Activated CD4-positive, alpha-beta T cell treated with anti-CD3 and anti-CD28 coated beads, Interleukin-2, Interleukin-4, amounts not matched to agents 100 ng/mL and 50 ng/mL, durations not matched to agents 16 hours and 8 hours (primary cell): ENCODE measurements around the gene ASPSCR1.
A peak's percentile ranks its signal among the peaks of the same experiment; 100 is the strongest.
"Not testable (repeated sequence)": the region's sequence is repeated elsewhere in the genome, so short reads cannot be mapped to it uniquely, and the experiment has no call there.

Experiments used
- DNase-seq: peaks from one replicate; pipeline ENCODE4 v3.0.0-alpha.2; 2020; ENCODE audit warnings: low spot score

ASPSCR1 gene

GRCh38 chr17:81960130-81960958 lies 17.1 kb upstream of the ASPSCR1 start:
- no peak for DNase-seq

DNA sequence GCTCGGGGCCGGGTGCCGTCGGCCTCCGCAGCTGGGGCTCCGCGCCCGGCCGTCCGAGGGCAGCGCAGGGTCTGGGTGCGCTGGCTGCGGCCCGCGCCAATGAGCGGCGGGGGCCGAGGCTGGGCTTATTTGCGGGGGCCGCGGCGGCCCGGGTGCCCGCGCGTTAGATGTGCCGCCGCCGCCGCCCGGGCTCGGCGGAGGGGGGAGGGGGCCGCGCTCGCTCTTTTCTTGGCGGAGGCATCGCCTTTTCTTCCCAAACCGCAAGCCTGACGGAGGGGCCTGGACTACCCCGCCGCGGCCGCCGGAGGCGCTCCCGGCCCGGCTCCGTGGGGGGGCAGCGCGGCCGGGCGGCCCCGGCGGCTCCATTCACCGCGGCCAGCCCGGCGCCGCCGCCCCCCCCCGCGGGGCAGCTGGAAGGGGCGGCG lies 16.3 kb upstream of the ASPSCR1 start, which contains the start of gene NOTUM:
NOTUM (minus strand) TSS at position 101 of the 425 bp plus-strand sequence. CDS start 278 bp downstream, outside the sequence.
- no peak for DNase-seq

GRCh38 chr17:81961521-81962498 lies 15.6 kb upstream of the ASPSCR1 start:
- DNase-seq = no peak

DNA sequence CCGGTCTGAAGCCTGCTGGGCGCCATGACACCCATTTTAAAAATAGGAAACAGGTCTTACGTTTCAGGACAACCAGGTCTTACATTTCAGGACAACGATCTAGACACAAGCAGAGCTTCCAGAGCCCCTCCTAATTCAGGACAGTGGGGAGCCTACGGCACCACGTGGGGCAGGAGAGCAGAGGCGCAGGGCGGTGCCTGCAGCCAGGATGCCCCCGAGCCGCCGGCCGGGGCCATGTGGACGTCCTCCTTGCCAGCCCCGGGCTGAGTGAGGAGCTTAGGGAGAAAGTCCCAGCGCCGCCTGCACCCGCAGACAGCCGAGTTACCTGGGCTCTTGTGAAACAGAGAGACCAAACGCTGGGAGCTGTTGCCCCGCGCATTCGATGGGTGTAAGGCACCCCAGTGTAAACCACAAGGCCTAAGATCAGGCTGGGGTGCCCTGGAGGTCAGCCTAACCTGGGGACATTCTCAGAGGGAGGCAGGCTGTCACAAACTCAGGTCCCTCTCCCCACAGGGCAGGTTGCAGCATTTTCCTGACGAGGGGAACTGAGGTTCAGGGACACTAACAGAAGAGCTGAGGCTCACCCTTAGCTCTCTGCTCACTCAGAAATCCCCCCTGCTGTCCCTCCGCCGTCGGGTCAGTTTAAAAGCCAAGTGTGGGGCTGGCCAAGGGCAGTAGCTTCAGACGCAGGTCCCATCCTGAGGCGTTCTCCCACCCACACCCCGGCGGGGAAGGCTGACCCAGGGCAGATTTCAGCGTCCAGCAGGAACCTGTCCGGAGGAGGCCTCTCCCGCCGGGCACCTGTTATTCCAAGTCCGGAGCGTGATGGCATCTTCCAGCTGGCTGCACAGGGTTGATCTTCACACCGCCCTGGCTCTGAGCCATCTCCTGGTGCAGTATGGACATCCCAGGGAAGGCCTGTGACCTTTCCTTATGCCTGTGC lies 14.7 kb upstream of the ASPSCR1 start:
- no peak for DNase-seq

- no peak for DNase-seq
These were observed 13.2 kb upstream of the ASPSCR1 start for GRCh38 chr17:81964081-81964849.

DNA sequence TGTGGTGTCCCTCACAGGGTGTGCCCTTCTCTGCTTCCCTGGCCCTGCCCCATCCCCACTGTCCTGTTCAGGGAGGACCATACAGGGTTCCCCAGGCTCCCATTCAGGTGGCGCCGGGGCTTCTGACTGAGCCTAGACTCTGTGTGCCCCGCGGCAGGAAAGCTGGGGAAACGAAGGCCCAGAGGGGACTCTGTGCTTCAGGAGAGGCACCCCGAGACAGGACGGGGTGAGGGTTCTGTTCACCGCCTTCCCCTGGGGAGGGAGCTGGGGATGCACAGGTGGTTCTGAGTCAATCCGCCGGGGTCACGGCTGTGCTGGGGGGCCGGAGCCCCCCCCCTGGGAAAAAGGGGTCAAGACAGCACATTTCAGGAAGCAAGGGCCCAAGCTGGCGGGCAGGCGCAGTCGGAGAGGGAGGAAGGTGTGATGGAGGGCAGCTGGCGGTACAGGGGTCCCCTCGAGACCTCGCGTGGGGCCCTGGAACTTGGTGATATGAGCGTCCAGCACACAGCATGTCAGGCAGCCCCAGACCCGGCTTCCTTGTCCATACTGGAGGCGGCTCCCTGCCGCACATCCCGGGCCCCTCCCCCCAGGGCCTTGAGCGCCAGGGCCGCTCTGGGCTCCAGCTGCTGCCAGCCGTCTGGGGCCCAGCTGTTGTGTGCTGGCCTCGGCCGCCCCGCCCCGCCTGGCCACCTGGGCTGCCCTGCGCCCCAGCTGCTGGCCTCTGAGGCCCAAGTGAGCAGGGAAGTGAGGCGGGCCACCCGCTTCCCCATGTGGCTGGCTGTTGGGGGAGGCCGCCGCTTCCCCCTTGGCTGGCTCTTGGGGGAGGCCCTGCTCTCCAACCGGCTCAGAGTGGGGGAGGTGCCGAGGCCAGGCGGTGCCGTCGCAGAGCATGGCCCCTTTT lies 10.8 kb upstream of the ASPSCR1 start:
- DNase-seq = no peak

- DNase-seq = no peak
These were observed 10.2 kb upstream of the ASPSCR1 start for GRCh38 chr17:81967244-81967532.

GRCh38 chr17:81967533-81968395 lies 9.7 kb upstream of the ASPSCR1 start:
- peak; percentile 76 for DNase-seq

GRCh38 chr17:81968396-81968745 lies 9.1 kb upstream of the ASPSCR1 start:
- DNase-seq = no peak

DNA sequence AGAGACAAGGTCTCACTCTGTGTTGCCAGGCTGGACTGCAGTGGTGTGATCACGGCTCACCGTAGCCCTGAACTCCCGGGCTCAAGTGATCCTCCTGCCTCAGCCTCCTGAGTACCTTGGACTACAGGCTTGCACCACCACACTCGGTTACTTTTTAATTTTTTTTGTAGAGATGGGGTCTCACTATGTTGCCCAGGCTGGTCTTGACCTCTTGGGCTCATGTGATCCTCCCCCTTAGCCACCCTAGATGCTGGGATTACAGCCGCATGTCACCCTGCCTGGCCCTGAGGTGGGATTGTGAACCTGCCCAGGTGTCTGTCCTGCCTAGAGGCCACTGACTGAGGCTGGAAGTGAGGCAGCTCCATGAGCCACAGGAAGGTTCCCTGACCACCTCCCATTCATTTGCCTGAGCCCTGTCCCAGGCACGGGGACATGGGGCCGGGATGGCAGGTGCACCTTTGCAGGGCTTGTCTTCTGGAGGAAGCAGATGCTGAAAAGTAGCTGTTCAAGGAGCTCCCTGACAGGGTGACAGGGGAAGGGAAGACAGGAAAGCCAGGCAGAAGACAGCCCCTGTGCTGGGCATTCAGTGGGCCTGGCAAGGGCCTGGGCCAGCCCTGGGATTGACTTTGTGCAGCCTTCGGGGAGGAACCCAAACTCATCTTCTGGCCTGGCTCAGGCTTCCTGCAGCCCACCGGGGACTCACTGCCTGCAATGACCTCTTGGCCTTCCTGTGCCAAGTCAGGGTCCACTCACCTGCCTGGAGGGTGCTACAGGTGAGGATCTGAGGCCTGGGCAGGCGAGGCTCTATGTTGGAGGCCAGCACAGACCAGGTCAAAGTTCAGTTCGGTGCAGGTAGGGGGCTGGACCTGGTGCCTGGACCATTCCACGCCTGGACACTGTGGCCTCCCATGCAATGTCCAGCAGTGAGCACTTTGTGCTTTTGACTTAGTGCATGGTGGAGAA lies 8.3 kb upstream of the ASPSCR1 start:
- no peak for DNase-seq

DNA sequence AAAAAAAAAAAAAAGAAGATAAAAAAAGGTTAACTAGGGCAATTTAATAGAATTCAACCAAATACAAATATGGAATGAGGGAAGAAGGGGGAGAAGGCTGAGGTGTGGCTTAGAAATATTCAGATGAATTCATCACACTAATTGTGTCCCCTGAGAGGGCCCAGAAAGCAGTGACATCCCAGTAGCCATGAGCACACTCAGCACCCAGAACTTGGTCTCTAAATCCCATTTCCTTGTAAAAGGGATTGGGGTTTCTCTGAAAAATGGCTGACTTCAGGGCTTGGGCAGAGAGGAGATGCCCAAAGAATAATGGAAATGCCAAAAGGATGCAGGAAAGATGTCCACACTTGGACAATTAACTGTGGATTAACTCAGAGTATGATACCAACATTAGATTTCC lies 4.0 kb upstream of the ASPSCR1 start:
- DNase-seq = no peak

DNA sequence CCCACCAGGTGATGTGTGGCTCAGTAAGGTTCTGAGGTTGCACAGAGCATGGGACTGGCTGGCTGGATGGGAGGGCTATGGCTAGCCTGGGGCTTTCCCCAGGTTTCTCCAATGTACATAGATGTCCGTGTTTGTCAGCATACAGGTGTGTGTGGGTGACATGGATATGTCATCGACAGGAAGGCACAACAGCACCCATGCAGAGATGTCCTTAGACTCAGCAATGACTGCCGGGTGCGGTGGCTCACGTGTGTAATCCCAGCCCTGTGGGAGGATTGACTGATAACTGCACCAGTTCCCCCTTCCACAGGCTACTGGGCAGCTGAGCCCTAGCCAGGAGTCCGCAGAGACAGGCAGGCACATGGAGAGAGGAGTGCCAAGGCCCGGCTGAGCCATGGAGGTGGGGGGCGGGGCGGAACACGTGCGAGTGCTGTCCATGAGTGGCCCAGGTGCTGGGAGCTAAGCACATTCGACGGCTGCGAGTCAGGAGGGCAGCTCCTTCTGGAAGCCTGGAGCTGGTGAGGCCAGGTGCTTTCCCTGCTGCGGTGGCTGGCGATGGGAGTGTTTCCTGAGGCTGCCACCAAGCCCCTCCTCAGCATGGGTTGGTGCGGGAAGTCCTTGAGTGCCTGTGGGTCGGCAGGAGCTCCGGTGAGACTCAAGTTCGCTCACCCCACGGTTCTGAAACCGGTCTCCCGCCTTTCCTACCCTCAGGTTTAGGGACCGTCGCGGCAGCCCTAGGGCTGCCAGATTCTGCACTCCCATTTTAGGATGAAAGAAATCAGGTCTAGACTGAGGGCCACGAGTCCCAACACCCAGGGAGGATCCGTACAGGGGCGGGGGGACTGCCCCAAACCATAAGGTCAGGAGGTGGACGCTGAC lies 858 bp upstream of the ASPSCR1 start:
- peak; percentile 20 for DNase-seq

DNA sequence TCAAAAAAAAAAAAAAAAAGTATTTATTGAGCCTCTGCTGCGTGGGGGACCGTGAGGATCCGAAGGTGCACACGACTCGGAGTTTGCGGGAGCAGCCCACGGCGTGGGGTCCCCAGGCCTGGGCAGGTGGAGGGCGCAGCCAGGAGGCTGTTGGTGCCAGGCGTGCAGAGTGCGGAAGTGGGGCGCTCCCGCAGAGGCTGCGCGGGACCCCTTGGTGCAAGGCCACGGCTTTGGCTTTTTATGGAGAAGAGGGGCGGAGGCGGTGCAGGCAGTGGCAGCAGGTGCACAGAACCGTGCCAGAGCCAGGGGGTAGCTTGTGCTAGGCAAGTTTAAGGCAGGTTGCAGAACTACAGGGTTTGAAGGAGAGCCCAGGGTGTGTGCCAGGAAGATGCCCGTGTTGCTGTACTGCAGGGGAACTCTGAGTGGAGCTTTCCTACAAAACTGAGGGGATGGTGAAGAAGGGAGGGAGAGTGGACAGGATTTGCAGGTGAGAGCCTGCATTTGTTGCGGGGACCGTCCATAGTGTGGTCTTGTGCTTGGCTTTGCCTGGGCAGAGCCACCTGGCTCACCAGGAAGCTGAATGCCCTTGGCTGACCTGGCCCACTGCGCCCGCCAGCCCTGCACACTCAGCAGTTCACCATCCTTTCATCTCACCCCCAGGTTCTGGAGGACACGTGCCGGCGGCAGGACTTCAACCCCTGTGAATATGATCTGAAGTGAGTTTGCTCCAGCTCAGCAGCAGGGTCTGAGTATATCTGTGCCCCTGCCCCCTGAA lies 1.3 kb downstream of the ASPSCR1 start:
- DNase-seq = no peak

- DNase-seq = no peak
These were observed 2.7 kb downstream of the ASPSCR1 start for GRCh38 chr17:81980122-81980521.

DNA sequence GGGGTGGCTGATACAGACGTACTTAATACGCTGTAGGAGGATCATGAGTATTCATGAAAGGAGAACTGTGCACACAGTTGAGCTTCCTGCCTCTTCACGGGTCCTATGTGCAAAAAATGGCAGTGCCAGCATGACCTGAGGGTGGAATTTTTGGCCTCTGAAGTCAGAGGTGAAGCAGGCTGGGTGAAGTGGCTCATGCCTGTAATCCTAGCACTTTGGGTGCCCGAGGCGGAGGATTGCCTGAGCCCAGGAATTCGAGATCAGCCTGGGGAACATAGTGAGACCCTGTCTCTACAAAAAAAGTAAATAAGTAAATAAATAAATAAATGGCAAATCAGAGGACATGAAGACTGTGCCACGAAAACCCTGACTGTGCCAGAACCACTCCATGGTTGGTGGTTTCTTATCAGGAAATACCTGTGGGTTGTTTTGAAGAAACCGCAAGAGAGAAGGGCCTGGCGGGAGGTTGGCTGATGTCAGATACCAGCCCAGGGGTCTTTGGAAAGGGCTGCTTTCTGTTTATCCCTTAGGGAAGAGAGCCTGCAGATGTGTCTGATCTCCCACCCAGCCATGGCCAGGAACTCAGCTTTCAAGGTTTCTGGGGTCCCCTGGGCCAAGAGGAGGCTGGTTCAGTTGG lies 3.4 kb downstream of the ASPSCR1 start:
- no peak for DNase-seq

DNA sequence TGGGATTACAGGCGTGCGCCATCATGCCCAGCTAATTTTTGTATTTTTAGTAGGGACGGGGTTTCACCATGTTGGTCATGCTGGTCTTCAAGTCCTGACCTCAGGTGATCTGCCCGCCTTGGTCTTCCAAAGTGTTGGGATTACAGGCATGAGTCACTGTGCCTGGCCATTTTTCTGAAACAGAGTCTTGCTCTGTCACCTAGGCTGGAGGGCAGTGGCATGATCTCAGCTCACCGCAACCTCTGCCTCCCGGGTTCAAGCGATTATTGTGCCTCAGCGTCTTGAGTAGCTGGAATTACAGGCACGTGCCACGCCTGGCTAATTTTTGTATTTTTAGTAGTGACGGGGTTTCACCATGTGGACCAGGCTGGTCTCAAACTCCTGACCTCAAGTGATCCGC lies 4.1 kb downstream of the ASPSCR1 start:
- not testable (repeated sequence) for DNase-seq
